AG09319 (cell line): ENCODE results near the gene PARD3.
"Not testable (repeated sequence)": the region's sequence is repeated elsewhere in the genome, so short reads cannot be mapped to it uniquely, and the experiment has no call there.

Experiments
- DNase-seq: peaks from one replicate; pipeline ENCODE4 v3.0.0-alpha.2; 2010; ENCODE audit warnings: low read depth; ENCODE audit errors: extremely low read depth
- CTCF ChIP-seq: IDR thresholded peaks from 2 replicates; pipeline ENCODE4 v1.5.1; 2011; ENCODE audit warnings: low read depth, mild to moderate bottlenecking, inconsistent platforms, low read length, moderate library complexity

PARD3 gene

DNA sequence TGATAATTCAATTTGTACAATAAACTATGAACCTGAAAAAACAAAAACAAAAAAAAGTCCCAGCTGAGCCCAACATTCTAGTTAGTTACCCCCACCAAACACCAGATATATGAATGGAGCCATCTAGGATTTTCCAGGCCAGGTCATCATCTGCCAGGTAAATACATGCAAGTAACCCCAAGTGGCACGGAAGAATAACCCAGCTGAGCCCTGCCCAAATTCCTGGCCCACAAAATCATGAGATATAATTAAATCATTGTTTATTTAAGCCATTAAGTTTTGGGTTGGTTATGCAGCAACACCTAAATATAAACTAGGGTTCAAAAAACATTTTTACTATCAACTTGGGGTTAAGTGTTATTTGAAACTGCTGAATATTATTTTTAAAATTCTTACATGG is 19.0 kb downstream of the PARD3 start:
- no peak for TF ChIP-seq CTCF
- no peak for DNase-seq

DNA sequence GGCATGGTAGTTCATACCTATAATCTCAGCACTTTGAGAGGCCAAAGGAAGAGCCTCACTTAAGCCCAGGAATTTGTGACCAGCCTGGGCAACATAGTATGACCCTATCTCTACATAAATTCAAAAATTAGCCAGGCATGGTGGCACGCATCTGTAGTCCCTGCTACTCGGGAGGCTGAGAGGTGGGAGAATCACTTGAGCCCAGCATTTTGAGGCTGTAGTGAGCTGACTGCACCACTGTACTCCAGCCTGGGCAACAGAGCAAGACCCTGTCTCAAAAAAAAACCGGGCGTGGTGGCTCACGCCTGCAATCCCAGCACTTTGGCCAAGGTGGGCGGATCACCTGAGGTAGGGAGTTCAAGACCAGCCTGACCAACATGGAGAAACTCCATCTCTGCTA is 19.8 kb downstream of the PARD3 start:
- TF ChIP-seq CTCF: no peak
- DNase-seq: no peak

- no peak for TF ChIP-seq CTCF
- DNase-seq: no peak
These were observed 20.3 kb downstream of the PARD3 start for GRCh38 chr10:34794835-34795234.

- not testable (repeated sequence) for DNase-seq
These were observed 21.5 kb downstream of the PARD3 start for GRCh38 chr10:34793581-34793980.

- no peak for DNase-seq
- TF ChIP-seq CTCF: no peak
These were observed 22.2 kb downstream of the PARD3 start for GRCh38 chr10:34792881-34793280.

DNA sequence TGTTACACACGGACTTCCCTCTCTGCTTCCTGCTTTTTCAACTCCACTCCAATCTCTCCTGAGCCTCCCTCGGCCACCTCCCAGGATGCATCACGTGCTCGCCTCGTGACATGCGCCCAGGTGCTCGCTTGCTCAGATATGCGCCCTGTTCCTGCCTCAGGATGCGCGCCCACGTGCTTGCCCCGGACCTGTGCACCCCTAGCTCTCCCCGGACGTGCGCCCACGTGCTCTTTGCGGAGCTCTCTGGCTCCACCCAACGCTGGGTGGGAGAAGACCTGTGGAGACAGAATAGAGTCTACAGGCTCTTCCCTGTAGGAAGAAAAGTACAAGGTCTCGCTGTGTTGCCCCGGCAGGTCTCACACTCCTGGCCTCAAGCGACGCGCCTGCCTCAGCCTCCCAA is 23.1 kb downstream of the PARD3 start:
- no peak for TF ChIP-seq CTCF

DNA sequence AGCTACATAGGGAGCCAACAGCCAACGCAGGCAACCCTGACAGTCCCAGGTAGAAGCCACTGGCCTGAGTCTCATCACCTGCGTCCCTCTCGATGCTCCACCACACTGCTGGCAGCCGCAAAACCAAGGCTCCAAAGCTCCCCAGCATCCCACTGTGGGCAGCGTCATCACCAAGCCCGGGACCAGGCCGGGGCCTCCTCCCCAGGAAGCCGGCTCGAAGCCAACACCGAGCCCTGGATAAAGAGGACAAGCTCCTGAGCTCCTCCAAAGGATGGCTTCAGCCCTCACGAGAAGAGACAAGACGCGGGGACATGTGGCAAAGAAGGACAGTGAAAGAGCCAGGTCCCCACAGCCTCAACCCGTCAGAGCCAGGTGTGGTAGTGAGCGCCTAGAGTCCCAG is 23.9 kb downstream of the PARD3 start:
- DNase-seq: no peak
- TF ChIP-seq CTCF: no peak

More for the DNA sequence above, 23.1 kb downstream of the PARD3 start:
- DNase-seq: no peak

- TF ChIP-seq CTCF: no peak
- no peak for DNase-seq
These were observed 25.1 kb downstream of the PARD3 start for GRCh38 chr10:34789966-34790506.
